8988T (cell line): Measurements from ENCODE around the gene SNRK.
"Not testable (repeated sequence)": the region's sequence is repeated elsewhere in the genome, so short reads cannot be mapped to it uniquely, and the experiment has no call there.

Source experiments
- DNase-seq: peaks from one replicate; pipeline ENCODE4 v3.0.0; 2011

SNRK gene

GRCh38 chr3:43348350-43348749, 62.0 kb downstream of the SNRK start:
- DNase-seq: no peak

GRCh38 chr3:43348852-43349574, 62.7 kb downstream of the SNRK start:
- no peak for DNase-seq

- DNase-seq: no peak
Observed at GRCh38 chr3:43349716-43350115, 63.4 kb downstream of the SNRK start.

- no peak for DNase-seq
Observed at GRCh38 chr3:43353393-43353792, 67.1 kb downstream of the SNRK start.

GRCh38 chr3:43353923-43354670, 67.8 kb downstream of the SNRK start:
- DNase-seq: no peak

GRCh38 chr3:43356033-43356432, 69.7 kb downstream of the SNRK start:
- not testable (repeated sequence) for DNase-seq

GRCh38 chr3:43361077-43361476, 74.7 kb downstream of the SNRK start:
- DNase-seq: no peak

- DNase-seq: no peak
Observed at GRCh38 chr3:43362183-43362582, 75.8 kb downstream of the SNRK start.

GRCh38 chr3:43362961-43363360, 76.6 kb downstream of the SNRK start:
- DNase-seq: no peak

GRCh38 chr3:43363621-43364266, 77.4 kb downstream of the SNRK start:
- DNase-seq: no peak

GRCh38 chr3:43364494-43364893, 78.2 kb downstream of the SNRK start:
- no peak for DNase-seq

GRCh38 chr3:43364926-43365325, 78.6 kb downstream of the SNRK start:
- no peak for DNase-seq

- no peak for DNase-seq
Observed at GRCh38 chr3:43365601-43366305, 79.4 kb downstream of the SNRK start.

- DNase-seq: no peak
Observed at GRCh38 chr3:43366481-43366880, 80.1 kb downstream of the SNRK start.

GRCh38 chr3:43366885-43367284, 80.5 kb downstream of the SNRK start:
- no peak for DNase-seq

- no peak for DNase-seq
Observed at GRCh38 chr3:43369404-43370292, 83.3 kb downstream of the SNRK start.

- DNase-seq: no peak
Observed at GRCh38 chr3:43370293-43370980, 84.1 kb downstream of the SNRK start.

GRCh38 chr3:43371494-43371893, 85.2 kb downstream of the SNRK start:
- DNase-seq: no peak

- no peak for DNase-seq
Observed at GRCh38 chr3:43372007-43372740, 85.8 kb downstream of the SNRK start.

- no peak for DNase-seq
Observed at GRCh38 chr3:43372809-43373559, 86.6 kb downstream of the SNRK start.
